Tibial artery (tissue), 4 donors: ENCODE measurements around the gene SLCO2A1.

ENCODE experiments used
- DNase-seq, 2 donors: peaks; one replicate each; pipeline ENCODE4 v3.0.0-alpha.2; 2019
- H3K27ac ChIP-seq, 2 donors: fragments of 200-600 bp; sonication (generic) in 1 of 2; 1 replicate in 1 of 2; 2 replicates in 1 of 2; pipeline ENCODE4 v1.5.1; 2018 to 2019; ENCODE audit warnings: mild to moderate bottlenecking in 1 of 2
- H3K27me3 ChIP-seq, 2 donors: fragments of 200-600 bp; sonication (generic) in 1 of 2; one replicate each; pipeline versions ENCODE4 v1.5.1 to v1.6.0; 2016 to 2019
- H3K36me3 ChIP-seq, 3 donors: fragments of 200-600 bp; sonication (generic) in 2 of 3; one replicate each; pipeline ENCODE4 v1.5.1; 2016 to 2019; ENCODE audit warnings: mild to moderate bottlenecking in 2 of 3
- H3K4me1 ChIP-seq, 4 donors: fragments of 200-600 bp; sonication (generic) in 2 of 4; 1 replicate in 3 of 4; 2 replicates in 1 of 4; pipeline ENCODE4 v1.5.1; 2016 to 2019
- H3K4me3 ChIP-seq, 2 donors: fragments of 200-600 bp; sonication (generic) in 1 of 2; 1 replicate in 1 of 2; 2 replicates in 1 of 2; pipeline ENCODE4 v1.5.1; 2018 to 2019; ENCODE audit warnings: mild to moderate bottlenecking in 2 of 2
- H3K9me3 ChIP-seq, 3 donors: fragments of 200-600 bp; sonication (generic) in 1 of 3; one replicate each; pipeline ENCODE4 v1.5.1; 2016 to 2019
- intact Hi-C: fragments of 100-400 bp; cut with DNase I; formaldehyde crosslinking; loops from one replicate; pipeline ENCODE4 v1.15.0; 2023; ENCODE audit warnings: low total_unique reads
- TF ChIP-seq, protein P1 (sequence below), 2 experiments: fragments of 200-600 bp in 1 of 2; fragments of 450-650 bp in 1 of 2; IDR thresholded peaks; one replicate each; pipeline ENCODE4 v1.5.1; 2017 to 2019; ENCODE audit warnings: antibody characterized with exemption in 2 of 2, mild to moderate bottlenecking in 1 of 2, moderate library complexity in 1 of 2

The SLCO2A1 gene

GRCh38 chr3:133888726-133889340, 140.9 kb downstream of the SLCO2A1 start:
- H3K27me3 ChIP-seq: no peaks in the 10 kb centered on the region
- no peak overlapping the region for H3K27ac ChIP-seq
- H3K9me3 ChIP-seq: no peaks in the 10 kb centered on the region
- peaks cover 0 to 2% (median 0%) of the 10 kb centered on the region in 4 donors for H3K4me1 ChIP-seq
- no peak overlapping the region for H3K4me3 ChIP-seq
- no peak for DNase-seq
- H3K36me3 ChIP-seq: no peaks in the 10 kb centered on the region
- TF ChIP-seq, protein P1, sequence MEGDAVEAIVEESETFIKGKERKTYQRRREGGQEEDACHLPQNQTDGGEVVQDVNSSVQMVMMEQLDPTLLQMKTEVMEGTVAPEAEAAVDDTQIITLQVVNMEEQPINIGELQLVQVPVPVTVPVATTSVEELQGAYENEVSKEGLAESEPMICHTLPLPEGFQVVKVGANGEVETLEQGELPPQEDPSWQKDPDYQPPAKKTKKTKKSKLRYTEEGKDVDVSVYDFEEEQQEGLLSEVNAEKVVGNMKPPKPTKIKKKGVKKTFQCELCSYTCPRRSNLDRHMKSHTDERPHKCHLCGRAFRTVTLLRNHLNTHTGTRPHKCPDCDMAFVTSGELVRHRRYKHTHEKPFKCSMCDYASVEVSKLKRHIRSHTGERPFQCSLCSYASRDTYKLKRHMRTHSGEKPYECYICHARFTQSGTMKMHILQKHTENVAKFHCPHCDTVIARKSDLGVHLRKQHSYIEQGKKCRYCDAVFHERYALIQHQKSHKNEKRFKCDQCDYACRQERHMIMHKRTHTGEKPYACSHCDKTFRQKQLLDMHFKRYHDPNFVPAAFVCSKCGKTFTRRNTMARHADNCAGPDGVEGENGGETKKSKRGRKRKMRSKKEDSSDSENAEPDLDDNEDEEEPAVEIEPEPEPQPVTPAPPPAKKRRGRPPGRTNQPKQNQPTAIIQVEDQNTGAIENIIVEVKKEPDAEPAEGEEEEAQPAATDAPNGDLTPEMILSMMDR (IDR thresholded peaks at IDR 0.05): no peak
- intact Hi-C loops: no loop called here

DNA sequence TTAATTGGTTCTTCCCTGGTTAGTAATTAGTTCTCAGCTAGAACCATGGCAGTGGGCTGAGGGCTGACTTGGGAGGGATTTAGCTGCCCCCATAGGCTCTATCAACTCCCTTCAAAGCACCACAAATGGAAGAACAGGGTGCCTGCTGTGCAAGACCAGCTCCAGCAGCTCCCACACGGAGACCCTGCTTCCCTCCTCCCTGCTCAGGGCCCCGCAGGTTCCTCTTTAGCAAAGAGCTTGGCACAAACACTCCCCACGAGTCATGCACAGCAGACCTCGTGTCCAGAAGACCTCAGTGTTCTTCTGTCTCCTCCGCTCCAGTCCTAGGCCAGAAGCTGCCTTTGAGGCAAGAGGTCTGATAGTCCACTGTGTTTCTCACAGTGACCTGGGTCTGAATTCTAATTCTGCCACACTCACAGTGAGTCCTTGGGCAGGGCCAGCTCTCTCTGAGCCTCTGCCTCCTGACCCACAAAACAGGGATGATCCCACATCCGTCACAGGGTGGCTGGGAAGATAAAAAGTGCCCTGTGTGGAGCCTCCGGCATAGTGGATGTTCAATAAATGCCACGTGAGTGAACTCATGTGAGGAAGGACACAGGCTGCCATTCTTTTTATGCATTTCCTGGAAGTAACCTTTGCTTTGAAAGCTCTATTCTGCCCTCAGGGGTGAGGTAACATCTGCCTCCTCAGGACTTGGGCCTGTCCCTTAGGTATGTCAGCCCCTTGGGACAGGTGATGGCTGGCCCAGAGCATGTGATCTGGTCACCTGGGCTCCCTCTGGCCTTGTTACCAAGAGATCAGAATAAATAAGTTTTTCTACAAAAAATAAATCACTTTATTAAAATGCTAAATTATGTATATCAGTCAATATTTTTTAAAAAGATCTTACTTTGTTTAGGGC, 141.7 kb downstream of the SLCO2A1 start:
- TF ChIP-seq, protein P1 (IDR thresholded peaks at IDR 0.05): no peak
- Histone ChIP-seq H3K27me3 (no peaks in the 10 kb centered on the region), H3K4me3 (no peak overlapping the region), H3K36me3 (no peaks in the 10 kb centered on the region), H3K27ac (no peak overlapping the region), H3K4me1 (peaks cover 0 to 7% (median 0%) of the 10 kb centered on the region in 4 donors), H3K9me3 (no peaks in the 10 kb centered on the region)
- DNase-seq: no peak
- intact Hi-C loops: no loop called here

- intact Hi-C loops: no loop called here
- Histone ChIP-seq H3K36me3 (no peaks in the 10 kb centered on the region), H3K4me3 (no peak overlapping the region), H3K27ac (no peak overlapping the region), H3K4me1 (peaks cover 0 to 9% (median 0%) of the 10 kb centered on the region in 4 donors), H3K27me3 (no peaks in the 10 kb centered on the region), H3K9me3 (no peaks in the 10 kb centered on the region)
- TF ChIP-seq, protein P1 (IDR thresholded peaks at IDR 0.05): no peak
- no peak for DNase-seq
Measured at GRCh38 chr3:133887074-133887802, 142.5 kb downstream of the SLCO2A1 start.

GRCh38 chr3:133886031-133886722, 143.5 kb downstream of the SLCO2A1 start:
- Histone ChIP-seq H3K9me3 (no peaks in the 10 kb centered on the region), H3K4me3 (no peak overlapping the region), H3K27ac (no peak overlapping the region), H3K4me1 (peaks cover 0 to 9% (median 0%) of the 10 kb centered on the region in 4 donors), H3K36me3 (no peaks in the 10 kb centered on the region), H3K27me3 (no peaks in the 10 kb centered on the region)
- no peak for DNase-seq
- TF ChIP-seq, protein P1 (IDR thresholded peaks at IDR 0.05): no peak
- intact Hi-C loops: no loop called here
